ENCODE data around the gene ROR1. TPM values are rescaled to one million over a fixed set of nuclear protein-coding genes. Genes with fewer than 3 reads are reported as not detected.

ROR1 gene
- total RNA-seq, 1 donor from 2014 or later = 11.0 TPM

GRCh38 chr1:64019818-64020217 is 246.0 kb downstream of the ROR1 start:
- Mint-ChIP-seq H3K4me3 (no peak overlapping the region), H3K36me3 (ENCODE audit: low read depth) (no peaks in the 10 kb centered on the region), H3K4me1 (peaks cover 16% of the 10 kb centered on the region), H3K27me3 (ENCODE audit: low read depth) (no peaks in the 10 kb centered on the region), H3K9me3 (no peaks in the 10 kb centered on the region), H3K27ac (ENCODE audit: unreplicated experiment) (peak overlapping the region; percentile 20)
- no peak for TF ChIP-seq CTCF (conservative IDR thresholded peaks at IDR 0.05)
- no peak for DNase-seq (ENCODE audit: low read depth, low spot score)

- no peak overlapping the region for H3K4me3 Mint-ChIP-seq
Observed at GRCh38 chr1:64021066-64021465, 247.2 kb downstream of the ROR1 start.

GRCh38 chr1:64025051-64025450 is 251.2 kb downstream of the ROR1 start:
- no peak for DNase-seq (ENCODE audit: low read depth, low spot score)
- no peak overlapping the region for H3K4me3 Mint-ChIP-seq

More at GRCh38 chr1:64021066-64021465, 247.2 kb downstream of the ROR1 start:
- DNase-seq (ENCODE audit: low read depth, low spot score) = no peak
- Mint-ChIP-seq H3K27ac (ENCODE audit: unreplicated experiment) (no peak overlapping the region), H3K4me1 (peaks cover 16% of the 10 kb centered on the region), H3K9me3 (no peaks in the 10 kb centered on the region), H3K27me3 (ENCODE audit: low read depth) (no peaks in the 10 kb centered on the region), H3K36me3 (ENCODE audit: low read depth) (no peaks in the 10 kb centered on the region)
- no peak for TF ChIP-seq CTCF (conservative IDR thresholded peaks at IDR 0.05)

GRCh38 chr1:64029037-64029436 is 255.2 kb downstream of the ROR1 start:
- DNase-seq (ENCODE audit: low read depth, low spot score) = no peak
- peaks cover 10% of the 10 kb centered on the region for H3K36me3 Mint-ChIP-seq (ENCODE audit: low read depth)
- no peak overlapping the region for H3K27ac Mint-ChIP-seq (ENCODE audit: unreplicated experiment)
- no peak overlapping the region for H3K4me3 Mint-ChIP-seq
- peaks cover 10% of the 10 kb centered on the region for H3K9me3 Mint-ChIP-seq
- no peaks in the 10 kb centered on the region for H3K4me1 Mint-ChIP-seq
- no peak for TF ChIP-seq CTCF (conservative IDR thresholded peaks at IDR 0.05)
- H3K27me3 Mint-ChIP-seq (ENCODE audit: low read depth) = no peaks in the 10 kb centered on the region

More at GRCh38 chr1:64025051-64025450, 251.2 kb downstream of the ROR1 start:
- no peak overlapping the region for H3K27ac Mint-ChIP-seq (ENCODE audit: unreplicated experiment)
- H3K36me3 Mint-ChIP-seq (ENCODE audit: low read depth) = peaks cover 10% of the 10 kb centered on the region
- peaks cover 10% of the 10 kb centered on the region for H3K9me3 Mint-ChIP-seq
- H3K27me3 Mint-ChIP-seq (ENCODE audit: low read depth) = no peaks in the 10 kb centered on the region
- peaks cover 11% of the 10 kb centered on the region for H3K4me1 Mint-ChIP-seq
- no peak for TF ChIP-seq CTCF (conservative IDR thresholded peaks at IDR 0.05)

- Mint-ChIP-seq H3K36me3 (ENCODE audit: low read depth) (peaks cover 10% of the 10 kb centered on the region), H3K27ac (ENCODE audit: unreplicated experiment) (no peak overlapping the region), H3K4me3 (no peak overlapping the region), H3K9me3 (peaks cover 10% of the 10 kb centered on the region), H3K4me1 (no peaks in the 10 kb centered on the region), H3K27me3 (ENCODE audit: low read depth) (no peaks in the 10 kb centered on the region)
- no peak for TF ChIP-seq CTCF (conservative IDR thresholded peaks at IDR 0.05)
- no peak for DNase-seq (ENCODE audit: low read depth, low spot score)
Observed at GRCh38 chr1:64030411-64030810, 256.6 kb downstream of the ROR1 start.

- peaks cover 10% of the 10 kb centered on the region for H3K36me3 Mint-ChIP-seq (ENCODE audit: low read depth)
- H3K4me3 Mint-ChIP-seq = no peak overlapping the region
- no peaks in the 10 kb centered on the region for H3K27me3 Mint-ChIP-seq (ENCODE audit: low read depth)
- no peak for TF ChIP-seq CTCF (conservative IDR thresholded peaks at IDR 0.05)
- no peak overlapping the region for H3K27ac Mint-ChIP-seq (ENCODE audit: unreplicated experiment)
- H3K4me1 Mint-ChIP-seq = no peaks in the 10 kb centered on the region
- DNase-seq (ENCODE audit: low read depth, low spot score) = no peak
- H3K9me3 Mint-ChIP-seq = peaks cover 10% of the 10 kb centered on the region
Observed at GRCh38 chr1:64031236-64031635, 257.4 kb downstream of the ROR1 start.

Measured in neural crest cell (in vitro differentiated cells).